HG02840 (cell line): ENCODE results near the gene SEC23A.
A peak's percentile ranks its signal among the peaks of the same experiment; 100 is the strongest.
"Not testable (repeated sequence)": the region's sequence is repeated elsewhere in the genome, so short reads cannot be mapped to it uniquely, and the experiment has no call there.

Source experiments
- ATAC-seq: cut with Tn5 transposase; IDR thresholded peaks from one replicate; pipeline ENCODE4 v1.9.1; 2021; ENCODE audit warnings: mild to moderate bottlenecking, moderate library complexity, moderate number of reproducible peaks; ENCODE audit not compliant: unreplicated experiment, low FRiP score

The SEC23A gene

DNA sequence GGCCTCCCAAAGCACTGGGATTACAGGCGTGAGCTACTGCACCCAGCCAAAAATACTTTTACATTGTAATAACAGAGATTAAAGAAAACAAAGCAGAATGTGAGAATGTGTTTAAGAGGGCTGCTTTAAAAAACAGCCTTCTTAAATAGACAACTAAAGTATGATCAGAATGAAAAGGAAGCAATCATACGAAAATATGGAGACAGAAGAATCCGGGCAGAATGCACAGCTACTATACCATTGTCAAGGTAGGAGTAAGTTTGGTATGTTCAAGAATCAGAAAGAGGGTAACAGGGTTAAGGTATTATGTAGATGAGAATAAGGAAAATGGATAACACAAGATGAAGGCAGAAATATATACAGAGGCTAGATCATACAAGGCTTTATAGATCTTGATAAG, 8.5 kb downstream of the SEC23A start:
- no peak for ATAC-seq

DNA sequence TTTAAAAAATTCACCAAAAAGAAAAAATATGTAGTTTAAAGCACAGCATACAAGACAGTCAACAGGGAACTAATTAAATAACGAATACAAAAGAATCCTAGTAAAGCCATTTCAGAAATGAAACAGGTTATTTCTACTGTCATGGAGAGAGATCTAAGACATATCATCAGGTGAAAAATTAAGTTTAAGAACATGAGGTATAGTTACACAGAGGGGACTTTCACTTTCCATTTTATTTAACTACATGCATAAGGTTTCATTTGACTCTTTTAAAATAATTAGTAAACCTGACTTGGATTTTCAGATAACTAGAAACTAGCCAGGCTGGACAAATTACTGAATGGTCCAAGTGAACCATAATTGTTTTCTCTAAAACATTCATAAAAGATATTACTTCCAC, 11.3 kb downstream of the SEC23A start:
- ATAC-seq, result no peak

DNA sequence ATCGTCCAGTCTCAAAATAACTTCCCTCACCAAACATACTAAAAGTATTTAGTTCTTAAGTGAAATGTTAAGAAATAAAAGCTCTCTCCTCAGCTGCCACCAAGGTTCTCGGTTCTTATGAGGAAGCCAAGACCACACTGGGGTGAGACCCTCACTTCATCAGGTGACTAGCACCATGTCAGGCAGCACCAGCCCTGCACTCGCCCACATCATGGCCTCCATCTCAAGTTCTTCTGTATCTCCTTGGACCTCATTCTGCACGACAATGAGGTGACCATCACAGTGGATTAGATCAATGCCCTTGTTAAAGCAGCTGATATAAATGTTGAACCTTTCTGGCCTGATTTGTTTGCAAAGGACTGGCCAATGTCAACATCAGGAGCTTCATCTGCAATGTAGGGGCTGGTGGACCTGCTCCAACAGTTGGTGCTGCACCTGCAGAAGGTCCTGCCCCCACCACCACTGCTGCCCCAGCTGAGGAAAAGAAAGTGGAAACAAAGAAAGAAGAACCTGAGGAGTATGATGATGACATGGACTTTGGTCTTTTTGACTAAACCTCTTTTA, 12.4 kb downstream of the SEC23A start:
- no peak for ATAC-seq

DNA sequence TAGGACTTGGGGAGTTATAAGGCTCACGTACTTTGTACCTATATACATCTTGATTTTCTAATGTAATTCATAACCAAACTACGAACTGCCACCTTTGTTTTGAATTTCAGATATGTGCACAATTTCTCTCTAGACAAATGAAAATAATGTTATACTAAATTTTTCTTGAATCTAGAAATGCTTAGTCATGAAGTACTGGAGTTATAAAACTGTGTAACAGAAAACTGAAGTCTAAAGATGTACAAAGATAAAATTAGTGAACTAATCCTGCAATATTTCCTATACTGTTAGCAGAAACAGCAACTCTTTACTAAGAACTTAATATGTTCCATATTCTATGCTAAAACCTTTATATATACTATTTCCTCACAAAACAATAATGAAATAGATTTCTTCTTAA, 15.5 kb downstream of the SEC23A start:
- ATAC-seq, result no peak

DNA sequence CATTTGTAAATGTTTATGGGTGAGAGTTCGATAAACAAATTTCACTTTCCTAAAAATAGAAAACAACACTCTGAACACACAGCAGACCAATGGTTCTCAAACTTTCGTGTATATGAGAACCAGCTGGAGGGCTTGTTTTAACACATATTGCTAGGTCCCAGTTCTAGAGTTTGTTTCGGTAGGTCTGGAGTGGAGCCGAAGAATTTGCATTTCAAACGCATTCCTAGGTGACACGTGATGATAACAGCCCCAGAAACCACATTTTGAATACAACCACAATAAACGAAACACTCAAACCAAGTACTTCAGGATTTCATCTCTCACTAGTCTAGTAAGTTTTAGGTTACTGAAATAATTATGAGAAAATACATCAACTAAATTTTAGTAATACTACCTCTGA, 17.1 kb downstream of the SEC23A start:
- no peak for ATAC-seq

DNA sequence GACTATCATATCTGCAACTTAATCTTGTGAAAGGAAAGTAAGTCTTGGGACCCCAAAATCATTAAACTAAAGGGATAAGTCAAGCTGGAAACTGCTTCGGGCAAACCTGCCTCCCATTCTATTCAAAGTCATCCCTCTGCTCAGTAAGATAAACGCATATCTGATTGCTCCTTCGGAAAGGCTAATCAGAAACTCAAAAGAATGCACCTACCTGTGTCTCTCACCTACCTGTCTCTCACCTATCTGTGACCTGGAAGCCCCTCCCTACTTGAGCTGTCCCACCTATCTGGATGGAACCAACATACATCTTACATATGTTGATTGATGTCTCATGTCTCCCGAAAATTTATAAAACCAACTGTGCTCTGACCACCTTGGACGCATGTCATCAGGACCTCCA, 19.9 kb downstream of the SEC23A start:
- ATAC-seq, result no peak

DNA sequence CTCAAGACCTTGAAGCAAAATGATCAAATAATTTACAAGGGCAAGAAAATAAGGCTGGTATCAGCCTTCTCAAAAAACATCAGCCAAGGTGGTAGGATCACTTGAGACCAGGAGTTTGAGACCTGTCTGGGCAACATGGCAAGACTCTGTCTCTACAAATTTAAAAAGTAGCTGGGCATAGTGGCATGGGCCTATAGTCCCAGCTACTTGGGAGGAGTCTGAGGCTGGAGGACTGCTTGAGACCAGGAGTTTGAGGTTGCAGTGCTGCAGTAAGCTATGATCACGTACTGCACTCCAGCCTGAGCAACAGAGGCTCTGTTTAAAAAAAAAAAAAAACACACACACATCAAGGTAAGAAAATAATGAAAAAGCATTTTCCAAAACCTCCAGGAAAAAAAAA, 22.1 kb downstream of the SEC23A start:
- ATAC-seq, result no peak

DNA sequence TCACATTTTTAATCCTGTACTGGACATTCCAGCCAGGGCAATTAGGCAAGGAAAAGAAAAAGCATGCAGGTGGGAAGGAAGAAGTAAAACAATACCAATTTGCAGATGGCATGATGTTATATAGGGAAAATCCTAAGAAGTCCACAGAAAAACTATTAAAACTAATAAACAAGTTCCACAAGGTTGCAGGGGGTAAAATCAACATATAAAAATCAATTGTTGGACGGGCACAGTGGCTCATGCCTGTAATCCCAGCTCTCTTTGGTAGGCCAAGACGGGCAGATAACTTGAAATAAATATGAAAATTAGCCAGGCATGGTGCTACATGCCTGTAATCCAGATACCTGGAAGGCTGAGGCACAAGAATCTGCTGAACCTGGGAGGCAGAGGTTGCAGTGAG, 31.9 kb downstream of the SEC23A start:
- ATAC-seq, result no peak

DNA sequence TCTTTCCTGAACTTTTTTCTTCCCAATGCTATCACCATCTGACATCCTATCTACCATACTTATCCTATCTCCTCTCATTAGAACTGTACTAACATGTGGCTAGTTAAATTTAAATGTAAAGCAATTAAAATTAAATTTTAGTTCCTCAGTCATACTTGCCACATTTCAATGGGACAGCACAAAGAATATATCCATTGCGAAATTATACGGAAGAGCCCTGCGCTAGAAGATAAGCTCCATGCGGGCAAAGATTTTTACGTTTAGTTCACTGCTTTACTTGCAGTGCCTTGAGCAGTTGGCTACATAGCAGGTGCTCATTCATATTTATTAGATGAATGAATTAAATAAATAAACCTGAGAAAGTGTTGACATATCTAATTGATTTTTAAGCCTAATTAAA, 33.1 kb downstream of the SEC23A start:
- no peak for ATAC-seq

DNA sequence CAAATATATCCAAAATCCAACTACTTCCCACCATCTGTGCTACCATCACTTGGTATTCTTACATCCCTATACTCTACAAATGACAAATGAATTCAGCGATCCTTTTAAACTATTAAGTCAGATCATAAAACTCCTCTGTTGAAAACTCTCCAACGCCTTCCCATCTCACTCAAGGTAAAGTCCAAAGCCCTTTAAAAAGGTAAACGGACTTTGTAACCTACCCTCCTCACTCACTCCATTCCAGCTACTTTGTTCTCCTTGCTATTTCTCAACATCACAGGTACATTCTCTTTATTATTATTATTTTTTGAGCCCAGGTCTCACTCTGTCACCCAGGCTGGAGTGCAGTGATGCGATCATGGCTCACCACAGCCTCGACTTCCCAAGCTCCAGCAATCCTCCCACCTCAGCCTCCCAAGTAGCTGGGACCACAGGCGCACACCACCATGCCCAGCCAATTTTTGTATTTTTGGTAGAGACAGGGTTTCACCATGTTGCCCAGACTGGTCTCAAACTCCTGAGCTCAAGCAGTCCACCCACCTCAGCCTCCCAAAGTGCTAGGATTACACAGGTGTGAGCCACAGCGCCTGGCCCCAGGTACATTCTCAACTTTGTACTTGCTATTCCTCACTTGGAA, 33.7 kb downstream of the SEC23A start:
- ATAC-seq, result not testable (repeated sequence)

DNA sequence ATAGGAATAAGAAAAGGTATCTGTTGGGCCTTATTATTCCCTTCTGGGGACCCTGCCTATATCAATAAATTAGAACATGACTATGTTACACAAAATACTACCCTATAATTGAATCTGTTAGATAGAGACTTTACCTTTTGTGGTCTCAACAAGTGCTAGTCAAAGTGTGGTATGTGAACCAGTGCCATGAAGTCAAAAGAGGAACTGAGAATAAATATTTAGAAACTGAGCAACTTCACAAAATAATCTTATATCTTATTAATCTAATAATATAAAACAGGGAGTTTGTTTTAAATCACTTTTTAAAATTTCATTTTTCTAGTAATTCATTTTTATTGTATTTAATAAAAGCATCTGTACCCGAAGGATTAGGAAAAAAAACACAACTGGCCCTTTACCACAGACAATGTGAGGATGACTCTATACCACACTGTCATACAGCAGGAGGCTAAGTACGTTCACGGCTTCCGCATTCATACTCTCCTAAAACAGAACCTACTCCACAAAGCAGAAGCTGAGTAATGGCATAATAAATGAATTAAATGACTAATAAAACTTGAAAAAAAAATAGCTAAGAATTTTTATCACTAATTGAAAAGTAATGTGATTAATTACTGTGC, 42.1 kb downstream of the SEC23A start:
- peak; percentile 97 for ATAC-seq

DNA sequence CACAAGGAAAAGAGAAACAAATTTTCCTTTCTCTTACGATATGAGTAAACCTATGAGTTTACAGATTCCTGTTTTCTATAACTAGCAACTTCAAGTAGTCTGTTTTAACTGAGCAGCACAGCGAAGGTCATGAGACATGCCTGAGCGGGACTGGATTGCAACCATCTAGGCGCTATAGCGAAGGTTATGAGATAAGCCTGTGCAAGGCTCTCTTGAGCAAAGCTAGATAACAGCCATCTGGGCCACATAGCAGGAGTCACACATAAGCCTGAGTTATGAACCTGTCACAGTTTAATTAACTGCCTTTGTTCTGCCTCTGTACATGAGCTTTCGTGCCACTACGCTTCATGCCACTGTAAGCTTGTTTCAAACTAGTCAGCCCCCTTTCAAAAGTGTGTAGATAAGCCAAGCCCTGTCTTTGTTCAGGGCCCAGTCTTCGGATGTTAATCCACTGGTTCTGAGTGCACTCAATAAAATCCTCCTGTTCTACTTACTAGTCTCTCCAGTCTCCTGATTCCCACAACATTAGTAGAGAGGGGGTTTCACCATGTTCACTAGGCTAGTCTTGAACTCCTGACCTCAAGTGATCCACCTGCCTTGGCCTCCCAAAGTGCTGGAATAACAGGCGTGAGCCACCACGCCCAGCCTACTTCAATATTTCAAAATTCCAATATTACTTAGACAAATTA, 47.1 kb downstream of the SEC23A start:
- ATAC-seq, result no peak

DNA sequence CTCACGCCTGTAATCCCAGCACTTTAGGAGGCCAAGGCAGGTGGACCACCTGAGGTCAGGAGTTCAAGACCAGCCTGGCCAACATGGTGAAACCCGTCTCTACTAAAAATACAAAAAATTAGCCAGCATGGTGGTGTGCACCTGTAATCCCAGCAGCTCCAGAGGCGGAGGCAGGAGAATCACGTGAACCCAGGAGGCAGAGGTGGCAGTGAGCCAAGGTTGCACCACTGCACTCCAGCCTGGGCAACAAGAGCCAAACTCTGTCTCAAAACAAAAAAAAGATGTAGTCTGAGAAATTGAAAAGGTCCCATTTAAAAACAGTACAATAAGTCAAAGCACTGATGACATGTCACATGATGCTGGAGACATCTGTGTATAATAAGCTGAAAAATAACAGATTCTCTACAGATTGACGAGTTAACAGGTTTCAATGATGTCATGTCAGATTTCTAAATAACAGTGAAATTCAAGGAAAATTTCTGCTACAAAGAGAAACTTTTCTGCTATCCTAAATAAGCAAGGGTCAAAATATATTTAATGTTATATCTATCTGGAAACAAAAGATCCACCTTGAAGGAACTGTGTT, 50.1 kb downstream of the SEC23A start:
- ATAC-seq, result not testable (repeated sequence)

DNA sequence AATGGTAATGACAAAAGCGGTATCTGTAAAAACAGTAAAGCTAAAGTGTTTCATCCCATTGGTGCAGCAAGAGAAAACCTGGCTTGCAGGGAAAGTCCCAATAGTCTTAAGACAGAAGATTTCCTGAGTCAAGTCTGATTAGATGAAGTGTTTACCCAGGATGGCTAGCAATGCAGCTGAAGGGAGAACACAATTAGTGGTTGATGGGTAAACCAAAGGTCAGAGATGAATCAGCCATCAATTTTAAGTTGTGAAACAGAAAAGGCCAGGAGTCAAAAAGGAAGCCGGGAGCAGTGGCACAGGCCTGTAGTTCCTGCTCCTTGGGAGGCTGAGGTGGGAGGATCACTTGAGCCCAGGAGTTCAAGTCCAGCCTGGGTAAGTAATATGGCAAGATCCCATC, 52.6 kb downstream of the SEC23A start:
- ATAC-seq, result no peak

DNA sequence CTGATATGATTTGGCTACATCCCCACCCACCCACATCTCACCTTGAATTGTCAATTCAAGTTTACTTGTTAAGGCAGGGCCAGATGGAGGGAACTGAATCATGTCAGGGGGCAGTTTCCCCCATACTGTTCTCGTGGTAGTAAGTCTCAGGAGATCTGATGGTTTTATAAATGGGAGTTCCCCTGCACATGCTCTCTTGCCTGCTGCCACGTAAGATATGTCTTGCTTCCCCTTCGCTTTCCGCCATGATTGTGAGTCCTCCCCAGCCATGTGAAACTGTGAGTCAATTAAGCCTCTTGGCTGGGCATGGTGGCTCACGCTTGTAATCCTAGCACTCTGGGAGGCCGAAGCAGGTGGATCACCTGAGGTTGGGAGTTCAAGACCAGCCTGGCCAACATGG, 57.1 kb downstream of the SEC23A start:
- ATAC-seq, result not testable (repeated sequence)

DNA sequence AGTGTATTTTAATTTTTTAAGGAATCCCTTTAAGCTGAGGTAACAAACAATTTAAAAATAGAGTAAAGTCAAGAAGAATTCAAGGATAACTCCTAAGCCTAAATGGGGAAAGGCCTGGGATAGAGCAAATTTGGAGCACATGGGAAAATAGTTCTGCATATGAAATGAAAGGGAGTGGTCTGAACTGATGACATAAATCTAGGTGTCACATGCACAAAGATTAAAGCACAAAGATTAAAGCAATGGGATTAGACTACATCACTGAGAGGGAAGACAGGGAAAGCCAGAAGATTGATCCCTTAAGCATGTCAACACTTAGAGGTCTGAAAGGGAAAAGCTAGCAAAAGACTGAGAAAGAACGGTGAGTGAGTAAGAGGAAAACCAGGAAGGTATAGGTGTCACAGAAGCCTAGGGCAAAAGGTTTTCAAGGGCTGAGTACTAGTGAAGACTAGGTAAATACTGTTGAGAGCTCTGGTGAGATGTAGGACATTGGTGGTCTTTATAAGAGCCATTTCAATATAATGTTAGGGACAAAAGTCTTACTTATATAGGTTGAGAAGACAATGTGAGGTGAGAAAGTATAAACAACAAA, 59.6 kb downstream of the SEC23A start:
- no peak for ATAC-seq

DNA sequence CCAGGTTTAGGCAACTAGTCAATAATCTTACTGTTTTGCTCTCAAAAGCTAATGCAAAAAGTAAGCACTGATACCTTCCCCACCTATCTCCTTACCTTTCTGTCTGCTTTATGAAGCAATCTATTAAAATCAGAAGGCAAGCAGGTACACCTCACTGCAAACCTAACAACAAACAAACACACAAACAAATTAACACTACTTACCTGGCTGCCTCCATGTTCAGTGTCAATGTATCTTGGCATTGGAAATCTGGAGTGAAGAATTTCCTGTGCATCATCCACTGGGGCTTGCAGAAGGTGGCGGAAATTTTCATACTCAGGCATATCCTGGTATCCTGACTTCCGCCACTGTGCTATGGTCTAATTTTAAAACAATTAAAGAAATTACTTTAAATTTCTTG, 62.5 kb downstream of the SEC23A start:
- ATAC-seq, result no peak

DNA sequence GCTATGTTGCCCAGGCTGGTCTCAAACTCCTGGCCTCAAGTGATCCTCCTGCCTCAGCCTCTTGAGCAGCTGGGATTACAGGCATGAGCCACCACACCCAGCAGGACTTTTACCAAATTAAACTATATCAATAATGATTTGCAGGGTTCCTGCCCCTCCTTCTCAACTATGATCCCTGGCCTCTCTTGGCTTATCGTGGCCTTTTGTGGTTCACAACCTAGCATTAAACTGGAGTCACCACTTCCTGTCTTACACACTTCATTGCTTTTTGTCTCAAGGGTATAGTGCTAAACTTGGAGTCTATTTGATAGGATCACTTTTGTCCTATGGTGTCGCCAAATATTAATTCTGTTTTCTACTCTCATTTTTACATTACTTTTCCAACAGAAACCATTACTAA, 64.5 kb downstream of the SEC23A start:
- no peak for ATAC-seq

DNA sequence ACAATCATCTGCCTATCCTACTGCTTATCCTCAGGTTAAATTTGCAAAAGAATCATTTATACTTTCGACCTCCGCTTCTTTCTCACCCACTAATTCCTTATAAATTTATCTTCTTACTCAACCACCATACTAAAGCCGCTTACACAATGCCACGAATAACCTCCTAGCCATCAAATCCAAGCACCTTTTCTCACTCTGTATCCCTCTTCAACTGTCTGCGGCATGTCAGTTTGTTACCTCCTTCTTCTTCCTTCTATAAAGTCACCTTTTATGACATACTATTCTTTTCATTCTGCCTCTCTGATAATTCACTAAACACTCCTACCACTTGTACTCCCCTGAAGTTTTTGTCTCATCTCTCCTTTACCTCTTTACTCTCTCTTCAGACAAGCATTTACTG, 66.3 kb downstream of the SEC23A start:
- ATAC-seq, result no peak

DNA sequence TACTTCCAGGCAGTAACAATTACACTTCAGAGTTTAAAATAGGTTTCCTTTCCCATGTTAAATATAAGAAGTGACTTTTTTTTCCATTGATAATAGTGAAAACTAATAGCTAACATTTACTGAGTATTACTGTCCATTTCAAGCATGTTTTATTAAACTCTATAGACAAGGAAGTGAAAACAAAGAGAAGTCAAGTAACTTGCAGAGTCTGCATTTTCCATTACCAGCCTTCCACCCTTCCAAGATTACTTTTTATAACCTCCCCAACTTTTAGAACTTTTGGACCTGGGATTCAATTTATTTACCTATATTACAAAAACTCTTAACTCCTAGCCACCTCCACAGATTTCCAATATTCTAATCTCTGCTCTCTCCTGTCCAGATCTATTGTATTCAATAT, 67.7 kb downstream of the SEC23A start:
- ATAC-seq, result no peak
